Uterus (tissue), 2 donors: ENCODE measurements around the gene CEP20.

Experiments used
- CTCF ChIP-seq, 4 experiments: fragments of 200-600 bp in 2 of 4; fragments of 450-650 bp in 2 of 4; sonication (generic) in 2 of 4; IDR thresholded peaks; one replicate each; pipeline ENCODE4 v1.5.1; 2016 to 2019; ENCODE audit warnings: antibody characterized with exemption in 4 of 4, mild to moderate bottlenecking in 2 of 4, moderate library complexity in 1 of 4
- POLR2A ChIP-seq, 2 donors: fragments of 450-650 bp; IDR thresholded peaks; one replicate each; pipeline ENCODE4 v1.6.1; 2016; ENCODE audit warnings: antibody characterized with exemption in 2 of 2, mild to moderate bottlenecking in 1 of 2, moderate library complexity in 1 of 2

DNA sequence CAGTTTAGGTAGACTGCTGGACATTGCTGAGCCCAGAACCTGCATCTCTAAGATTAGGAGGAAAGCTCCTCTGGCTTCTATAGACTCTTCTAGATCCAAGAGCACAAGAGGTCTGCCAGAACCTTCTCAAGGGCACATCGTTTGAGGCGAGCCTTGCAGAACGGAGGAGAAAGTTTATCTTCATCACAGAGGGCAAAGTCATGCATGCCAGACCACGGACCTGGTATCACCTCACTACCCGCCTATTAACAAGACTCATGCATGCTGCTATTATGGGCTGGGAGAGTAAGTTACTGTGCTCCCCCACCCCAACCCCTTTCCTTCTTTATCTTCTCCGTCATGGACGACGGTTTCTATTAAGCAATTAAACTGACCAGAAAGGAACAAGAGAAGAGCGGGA lies 54.9 kb downstream of the CEP20 start:
- TF ChIP-seq CTCF (IDR thresholded peaks at IDR 0.05) (no peak), POLR2A (IDR thresholded peaks at IDR 0.05) (no peak)
